Loucy (cell line): ENCODE results near the gene SALL2.

ENCODE experiments used
- H2AFZ ChIP-seq: fragments of 200-600 bp; sonication (generic); 2 replicates; pipeline ENCODE4 v1.6.0; 2016; ENCODE audit warnings: antibody characterized with exemption, mild to moderate bottlenecking, low read length, moderate library complexity
- H3F3A ChIP-seq: fragments of 200-600 bp; 2 replicates; pipeline ENCODE4 v1.6.0; 2016; ENCODE audit warnings: antibody characterized with exemption, low read depth, mild to moderate bottlenecking
- H3K27me3 ChIP-seq: fragments of 200-600 bp; sonication (generic); 2 replicates; pipeline ENCODE4 v1.6.1; 2014; ENCODE audit warnings: low read length, mild to moderate bottlenecking; ENCODE audit not compliant: insufficient read depth, poor library complexity, severe bottlenecking
- H3K36me3 ChIP-seq: fragments of 200-600 bp; sonication (generic); 2 replicates; pipeline ENCODE4 v1.6.1; 2016; ENCODE audit warnings: low read length; ENCODE audit not compliant: insufficient read depth
- H3K4me1 ChIP-seq: fragments of 200-600 bp; sonication (generic); 2 replicates; pipeline ENCODE4 v1.5.1; 2014; ENCODE audit warnings: low read length, mild to moderate bottlenecking; ENCODE audit not compliant: insufficient read depth, poor library complexity, severe bottlenecking
- H3K4me2 ChIP-seq: fragments of 200-600 bp; sonication (generic); 2 replicates; pipeline ENCODE4 v1.6.0; 2014; ENCODE audit warnings: antibody characterized with exemption, low read length, low read depth, mild to moderate bottlenecking; ENCODE audit not compliant: poor library complexity, severe bottlenecking
- H3K4me3 ChIP-seq: fragments of 200-600 bp; sonication (generic); 2 replicates; pipeline ENCODE4 v1.5.1; 2014; ENCODE audit warnings: low read length, mild to moderate bottlenecking, mixed read lengths; ENCODE audit not compliant: poor library complexity, severe bottlenecking
- H3K79me2 ChIP-seq: fragments of 200-600 bp; sonication (generic); 2 replicates; pipeline ENCODE4 v1.6.1; 2014; ENCODE audit warnings: low read length; ENCODE audit not compliant: insufficient read depth
- H3K9ac ChIP-seq: fragments of 200-600 bp; sonication (generic); 2 replicates; pipeline ENCODE4 v1.6.0; 2014; ENCODE audit warnings: mild to moderate bottlenecking, low read depth, low read length, moderate library complexity; ENCODE audit not compliant: poor library complexity, severe bottlenecking
- H3K9me2 ChIP-seq: fragments of 200-600 bp; sonication (generic); replicated peaks from 2 replicates; pipeline ENCODE4 v1.6.1; 2016; ENCODE audit warnings: low read depth, low read length, mixed read lengths
- H3K9me3 ChIP-seq: fragments of 200-600 bp; sonication (generic); 2 replicates; pipeline ENCODE4 v1.6.1; 2014; ENCODE audit warnings: mild to moderate bottlenecking, antibody characterized with exemption, low read length, low read depth; ENCODE audit not compliant: insufficient read depth
- H4K20me1 ChIP-seq: fragments of 200-600 bp; sonication (generic); 2 replicates; pipeline ENCODE4 v1.6.0; 2014; ENCODE audit warnings: antibody characterized with exemption, low read length, mild to moderate bottlenecking; ENCODE audit not compliant: insufficient read depth, poor library complexity, severe bottlenecking
- CTCF ChIP-seq: fragments of 200-600 bp; sonication (generic); conservative IDR thresholded peaks from 2 replicates; pipeline ENCODE4 v1.5.1; 2014; ENCODE audit warnings: mild to moderate bottlenecking, antibody characterized with exemption, low read length
- EZH2phosphoT487 ChIP-seq: fragments of 200-600 bp; IDR thresholded peaks from 2 replicates; pipeline ENCODE4 v1.6.1; 2018; ENCODE audit warnings: antibody characterized with exemption, mild to moderate bottlenecking, moderate library complexity, borderline replicate concordance

Gene SALL2

GRCh38 chr14:21486640-21487087, 39.5 kb downstream of the SALL2 start:
- Histone ChIP-seq H3F3A (peaks cover 2% of the 10 kb centered on the region; the same call in 1 of the 2 replicates), H2AFZ (no peak overlapping the region), H3K36me3 (peaks cover 39% of the 10 kb centered on the region; the same call in 1 of the 2 replicates), H4K20me1 (no peaks in the 10 kb centered on the region), H3K79me2 (0 out of 2 replicates have a peak, but pooled peaks cover 9% of the 10 kb centered on the region), H3K4me2 (no peak overlapping the region), H3K9me2 (no peaks in the 10 kb centered on the region), H3K4me3 (no peak overlapping the region), H3K4me1 (no peaks in the 10 kb centered on the region), H3K27me3 (no peaks in the 10 kb centered on the region), H3K9me3 (no peaks in the 10 kb centered on the region), H3K9ac (no peak overlapping the region)
- TF ChIP-seq EZH2phosphoT487 (no peak), CTCF (no peak)

- peak within 1 kb of the TSS; percentile 96 for H2AFZ ChIP-seq
- peaks cover 61% of the 10 kb centered on the region for H3K79me2 ChIP-seq
Measured at GRCh38 chr14:21476925-21477681, 49.0 kb downstream of the SALL2 start, which contains the start of the genes RAB2B and TOX4. Gene RAB2B (minus strand): TSS chr14:21476959. CDS start chr14:21476872, 87 bp downstream. Gene TOX4 (plus strand): TSS chr14:21477195. CDS start chr14:21477279, 84 bp downstream.

GRCh38 chr14:21476523-21476924, 49.6 kb downstream of the SALL2 start:
- Histone ChIP-seq H2AFZ (peak overlapping the region; percentile 96), H3K79me2 (peaks cover 61% of the 10 kb centered on the region), H3K36me3 (no peaks in the 10 kb centered on the region), H3K9ac (peak overlapping the region; percentile 81), H3F3A (no peaks in the 10 kb centered on the region), H3K27me3 (no peaks in the 10 kb centered on the region), H3K9me3 (no peaks in the 10 kb centered on the region), H3K9me2 (no peaks in the 10 kb centered on the region), H4K20me1 (peaks cover 8% of the 10 kb centered on the region), H3K4me3 (peak overlapping the region; percentile 91), H3K4me1 (peaks cover 21% of the 10 kb centered on the region), H3K4me2 (peak overlapping the region; percentile 87)
- TF ChIP-seq EZH2phosphoT487 (no peak), CTCF (no peak)

More at GRCh38 chr14:21476925-21477681, 49.0 kb downstream of the SALL2 start, which contains the start of the genes RAB2B and TOX4:
- H4K20me1 ChIP-seq: peaks cover 8% of the 10 kb centered on the region
- peaks cover 21% of the 10 kb centered on the region for H3K4me1 ChIP-seq
- H3K4me2 ChIP-seq: peak within 1 kb of the TSS; percentile 90
- H3K9me3 ChIP-seq: no peaks in the 10 kb centered on the region
- H3F3A ChIP-seq: no peaks in the 10 kb centered on the region
- no peaks in the 10 kb centered on the region for H3K9me2 ChIP-seq
- peak within 1 kb of the TSS; percentile 87 for H3K9ac ChIP-seq
- no peaks in the 10 kb centered on the region for H3K27me3 ChIP-seq
- peak; percentile 95 for TF ChIP-seq CTCF
- no peak for TF ChIP-seq EZH2phosphoT487
- peak within 1 kb of the TSS; percentile 91 for H3K4me3 ChIP-seq
- H3K36me3 ChIP-seq: no peaks in the 10 kb centered on the region
